HFF-Myc (cell line): Measurements from ENCODE around the gene OGA.

Source experiments
- DNase-seq: peaks from one replicate; pipeline ENCODE4 v3.0.0-alpha.2; 2011; ENCODE audit warnings: low read depth; ENCODE audit errors: extremely low read depth
- H3K4me3 ChIP-seq: replicated peaks from 2 replicates; pipeline ENCODE4 v1.5.1; 2011; ENCODE audit warnings: low read depth, mild to moderate bottlenecking, control low read depth, low read length
- CTCF ChIP-seq: IDR thresholded peaks from 2 replicates; pipeline ENCODE4 v1.5.1; 2012; ENCODE audit warnings: mild to moderate bottlenecking, low read depth, low read length, control low read depth; ENCODE audit errors: missing control alignments

Gene OGA

GRCh38 chr10:101780187-101780817 lies 37.9 kb downstream of the OGA start:
- no peak for TF ChIP-seq CTCF
- no peak for DNase-seq
- peak overlapping the region; percentile 91 for H3K4me3 ChIP-seq

GRCh38 chr10:101779544-101780186 lies 38.6 kb downstream of the OGA start:
- TF ChIP-seq CTCF, result peak; percentile 77
- no peak for DNase-seq
- H3K4me3 ChIP-seq, result no peak overlapping the region; the same call in 1 of the 2 replicates

GRCh38 chr10:101778781-101779543 lies 39.3 kb downstream of the OGA start:
- H3K4me3 ChIP-seq, result no peak overlapping the region

GRCh38 chr10:101778151-101778780 lies 40.0 kb downstream of the OGA start:
- no peak for TF ChIP-seq CTCF
- no peak overlapping the region for H3K4me3 ChIP-seq
- no peak for DNase-seq

More at GRCh38 chr10:101778781-101779543, 39.3 kb downstream of the OGA start:
- DNase-seq, result no peak
- TF ChIP-seq CTCF, result no peak

GRCh38 chr10:101777619-101778145 lies 40.6 kb downstream of the OGA start:
- TF ChIP-seq CTCF, result no peak
- no peak overlapping the region for H3K4me3 ChIP-seq
- no peak for DNase-seq

GRCh38 chr10:101776161-101776817 lies 42.0 kb downstream of the OGA start:
- DNase-seq, result no peak
- no peak overlapping the region for H3K4me3 ChIP-seq
- no peak for TF ChIP-seq CTCF
